MCF 10A (cell line): ENCODE measurements around the gene DGKI. TPM values are rescaled to one million over a fixed set of nuclear protein-coding genes. Genes with fewer than 3 reads are reported as not detected.
"Not testable (repeated sequence)": the region's sequence is repeated elsewhere in the genome, so short reads cannot be mapped to it uniquely, and the experiment has no call there.

Experiments used
- BruUV-seq: library from RNA; stranded (reverse); fragments of 400-500 nt; replicated peaks from 2 replicates; lab custom pipeline; 2021; lab: Mats Ljungman, UMichigan
- CTCF ChIA-PET: fragments of 300-600 bp; sonication (Branson Sonifier 250); formaldehyde crosslinking; extraction: SDS; loops from one replicate; lab custom pipeline; 2021; ENCODE audit warnings: antibody characterized with exemption, inconsistent platforms; lab: Yijun Ruan, JAX
- POLR2A ChIA-PET: fragments of 300-600, 350-650 bp; sonication (Branson Sonifier 250); formaldehyde crosslinking; extraction: SDS; loops from one replicate; lab custom pipeline; 2020; ENCODE audit warnings: antibody characterized with exemption, inconsistent platforms; lab: Yijun Ruan, JAX
- DNase-seq: peaks from one replicate; pipeline ENCODE4 v3.0.0-alpha.2; 2018; ENCODE audit not compliant: unreplicated experiment
- H3K27ac Mint-ChIP-seq: one replicate; pipeline ENCODE4 v1.8.0; 2022; ENCODE audit warnings: mild to moderate bottlenecking, low read depth, mixed read lengths; ENCODE audit not compliant: unreplicated experiment
- H3K27me3 Mint-ChIP-seq: one replicate; pipeline ENCODE4 v1.8.0; 2022; ENCODE audit warnings: mixed read lengths; ENCODE audit not compliant: insufficient read depth, unreplicated experiment
- H3K36me3 Mint-ChIP-seq: one replicate; pipeline ENCODE4 v1.8.0; 2022; ENCODE audit warnings: mild to moderate bottlenecking, moderate library complexity, mixed read lengths; ENCODE audit not compliant: insufficient read depth, unreplicated experiment
- H3K4me1 Mint-ChIP-seq: one replicate; pipeline ENCODE4 v1.8.0; 2022; ENCODE audit warnings: mixed read lengths; ENCODE audit not compliant: insufficient read depth, unreplicated experiment
- H3K4me3 Mint-ChIP-seq: one replicate; pipeline ENCODE4 v1.8.0; 2022; ENCODE audit warnings: mild to moderate bottlenecking, moderate library complexity, mixed read lengths; ENCODE audit not compliant: unreplicated experiment
- H3K9me3 Mint-ChIP-seq: one replicate; pipeline ENCODE4 v1.8.0; 2022; ENCODE audit warnings: mixed read lengths; ENCODE audit not compliant: unreplicated experiment
- intact Hi-C: fragments of 100-400 bp; cut with micrococcal nuclease; formaldehyde crosslinking; loops from 2 replicates; pipeline ENCODE4 v1.14.1; 2022
- total RNA-seq: library from RNA; stranded (reverse); gene quantifications from 2 replicates; pipeline ENCODE4 v1.2.3, GENCODE V29; 2022
- TF ChIP-seq, protein P1 (sequence below): fragments of 200-600 bp; IDR thresholded peaks from one replicate; pipeline ENCODE4 v1.8.0; 2022; ENCODE audit warnings: antibody characterized with exemption, mild to moderate bottlenecking; ENCODE audit not compliant: unreplicated experiment

Gene DGKI
- total RNA-seq, 1 experiment from 2014 or later: 1.4 TPM

DNA sequence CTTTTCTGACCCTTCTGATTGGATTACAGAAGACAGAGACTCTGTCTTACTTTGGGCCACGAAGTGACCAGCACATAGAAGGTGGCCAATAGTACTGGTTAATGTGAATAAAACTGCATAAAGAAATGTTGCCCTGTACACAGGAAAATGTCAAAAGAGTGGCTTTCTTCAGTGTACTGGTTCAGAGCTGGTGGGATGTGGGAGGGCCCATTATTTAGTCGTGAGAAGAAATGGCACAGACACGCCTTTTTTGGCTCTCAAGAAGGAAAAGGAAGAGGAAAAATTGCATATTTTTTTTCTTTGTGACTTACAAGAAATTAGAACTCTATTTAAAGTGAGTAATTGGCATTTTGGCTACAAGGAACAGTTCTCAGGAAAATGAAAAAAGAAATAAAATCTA lies 129.7 kb downstream of the DGKI start:
- CTCF ChIA-PET: interaction anchor here (0.6 kb wide), 2 partner anchors 13 to 131 kb away, joined by 3 read pairs; no protein-coding TSS in a partner anchor
- BruUV-seq: no TSS peak
- Mint-ChIP-seq H3K9me3 (no peaks in the 10 kb centered on the region), H3K27ac (no peak overlapping the region), H3K36me3 (no peaks in the 10 kb centered on the region), H3K4me1 (peaks cover 5% of the 10 kb centered on the region), H3K27me3 (no peaks in the 10 kb centered on the region), H3K4me3 (no peak overlapping the region)
- TF ChIP-seq, protein P1, sequence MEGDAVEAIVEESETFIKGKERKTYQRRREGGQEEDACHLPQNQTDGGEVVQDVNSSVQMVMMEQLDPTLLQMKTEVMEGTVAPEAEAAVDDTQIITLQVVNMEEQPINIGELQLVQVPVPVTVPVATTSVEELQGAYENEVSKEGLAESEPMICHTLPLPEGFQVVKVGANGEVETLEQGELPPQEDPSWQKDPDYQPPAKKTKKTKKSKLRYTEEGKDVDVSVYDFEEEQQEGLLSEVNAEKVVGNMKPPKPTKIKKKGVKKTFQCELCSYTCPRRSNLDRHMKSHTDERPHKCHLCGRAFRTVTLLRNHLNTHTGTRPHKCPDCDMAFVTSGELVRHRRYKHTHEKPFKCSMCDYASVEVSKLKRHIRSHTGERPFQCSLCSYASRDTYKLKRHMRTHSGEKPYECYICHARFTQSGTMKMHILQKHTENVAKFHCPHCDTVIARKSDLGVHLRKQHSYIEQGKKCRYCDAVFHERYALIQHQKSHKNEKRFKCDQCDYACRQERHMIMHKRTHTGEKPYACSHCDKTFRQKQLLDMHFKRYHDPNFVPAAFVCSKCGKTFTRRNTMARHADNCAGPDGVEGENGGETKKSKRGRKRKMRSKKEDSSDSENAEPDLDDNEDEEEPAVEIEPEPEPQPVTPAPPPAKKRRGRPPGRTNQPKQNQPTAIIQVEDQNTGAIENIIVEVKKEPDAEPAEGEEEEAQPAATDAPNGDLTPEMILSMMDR: no peak
- intact Hi-C loops: no loop called here
- no peak for DNase-seq
- POLR2A ChIA-PET: no interaction called here

DNA sequence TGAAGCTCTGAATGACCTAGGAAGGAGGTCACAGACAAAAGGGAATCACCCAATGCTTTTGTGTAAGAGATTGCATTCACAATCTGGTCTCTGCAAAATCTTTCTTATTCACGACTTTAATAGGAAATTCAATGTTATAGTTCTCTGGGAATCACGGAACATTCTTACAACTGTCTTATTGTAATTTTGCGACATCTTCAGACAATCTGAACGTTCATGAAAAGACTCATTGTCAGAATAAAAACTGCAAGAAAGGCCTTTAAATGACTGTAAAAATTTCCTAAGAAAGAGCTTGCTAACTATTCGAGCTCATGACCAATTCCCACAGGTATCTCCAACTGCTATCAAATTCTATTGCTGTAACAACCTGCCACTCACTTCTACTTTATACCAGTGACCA lies 130.7 kb downstream of the DGKI start:
- Mint-ChIP-seq H3K4me1 (peaks cover 5% of the 10 kb centered on the region), H3K27ac (no peak overlapping the region), H3K9me3 (no peaks in the 10 kb centered on the region), H3K36me3 (no peaks in the 10 kb centered on the region), H3K27me3 (no peaks in the 10 kb centered on the region), H3K4me3 (no peak overlapping the region)
- intact Hi-C loops: no loop called here
- TF ChIP-seq, protein P1: no peak
- DNase-seq: no peak
- ChIA-PET POLR2A (no interaction called here), CTCF (no interaction called here)
- BruUV-seq: no TSS peak

DNA sequence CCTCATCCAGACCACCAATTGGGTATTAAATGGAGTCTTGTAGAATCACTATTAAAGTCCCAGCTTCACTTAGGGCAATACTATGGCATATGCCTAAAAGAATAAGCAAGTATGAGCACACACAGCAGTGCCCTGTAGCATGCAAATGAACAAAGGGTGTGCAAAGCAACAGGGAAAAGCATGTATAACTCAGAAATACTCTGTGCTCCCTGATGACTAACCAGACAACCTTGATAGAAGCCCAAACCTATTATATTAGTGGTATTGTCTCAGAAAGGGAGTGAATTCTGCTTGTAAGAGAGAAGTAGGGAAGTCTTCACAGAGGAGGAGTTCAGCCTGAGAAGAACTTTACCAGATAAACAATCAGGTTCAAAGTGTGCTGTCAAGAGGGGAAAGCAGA lies 131.2 kb downstream of the DGKI start:
- H3K27me3 Mint-ChIP-seq: no peaks in the 10 kb centered on the region
- DNase-seq: no peak
- intact Hi-C loops: no loop called here
- TF ChIP-seq, protein P1: no peak
- H3K36me3 Mint-ChIP-seq: no peaks in the 10 kb centered on the region
- ChIA-PET CTCF (no interaction called here), POLR2A (no interaction called here)
- peaks cover 5% of the 10 kb centered on the region for H3K4me1 Mint-ChIP-seq
- H3K27ac Mint-ChIP-seq: no peak overlapping the region
- no peaks in the 10 kb centered on the region for H3K9me3 Mint-ChIP-seq
- BruUV-seq: no TSS peak
- no peak overlapping the region for H3K4me3 Mint-ChIP-seq

DNA sequence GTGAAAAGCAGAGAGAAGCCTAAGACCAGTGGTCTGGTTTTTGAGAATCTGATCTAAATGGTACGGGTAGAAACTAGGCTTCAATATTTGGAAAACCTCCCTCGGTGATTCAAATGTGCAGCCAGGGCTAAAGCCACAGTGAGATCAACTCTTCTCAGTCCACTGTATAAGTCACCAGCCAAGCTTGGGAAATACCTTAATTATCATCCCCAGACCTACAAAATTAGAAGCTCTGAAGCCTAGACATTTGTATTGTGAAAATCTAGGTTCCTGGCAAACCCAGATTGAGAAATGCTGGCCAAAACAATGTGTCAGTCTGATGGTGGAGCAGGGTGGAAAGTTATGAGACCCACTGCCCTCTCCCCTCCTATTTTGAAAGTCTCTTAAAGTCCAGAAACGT lies 131.7 kb downstream of the DGKI start:
- no TSS peak for BruUV-seq
- H3K27ac Mint-ChIP-seq: no peak overlapping the region
- ChIA-PET POLR2A (no interaction called here), CTCF (no interaction called here)
- H3K27me3 Mint-ChIP-seq: no peaks in the 10 kb centered on the region
- H3K4me1 Mint-ChIP-seq: peaks cover 5% of the 10 kb centered on the region
- no peaks in the 10 kb centered on the region for H3K36me3 Mint-ChIP-seq
- intact Hi-C loops: no loop called here
- DNase-seq: no peak
- H3K4me3 Mint-ChIP-seq: no peak overlapping the region
- no peaks in the 10 kb centered on the region for H3K9me3 Mint-ChIP-seq
- TF ChIP-seq, protein P1: no peak

DNA sequence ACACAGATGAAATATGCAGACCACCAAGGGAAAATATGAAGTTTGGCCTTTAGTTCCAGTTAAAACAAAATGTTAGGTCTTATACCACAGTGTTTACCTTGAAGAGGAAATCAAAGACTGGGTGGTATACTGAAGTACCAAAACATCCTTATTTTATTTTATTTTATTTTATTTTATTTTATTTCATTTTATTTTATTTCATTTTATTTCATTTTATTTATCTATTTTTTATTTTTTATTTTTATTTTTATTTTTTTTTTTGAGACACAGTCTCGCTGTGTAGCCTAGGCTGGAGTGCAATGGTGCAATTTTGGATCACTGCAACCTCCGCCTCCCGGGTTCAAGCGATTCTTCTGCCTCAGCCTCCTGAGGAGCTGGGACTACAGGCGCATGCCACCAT lies 140.4 kb downstream of the DGKI start:
- H3K4me1 Mint-ChIP-seq, H3K36me3 Mint-ChIP-seq, H3K27me3 Mint-ChIP-seq, H3K27ac Mint-ChIP-seq, DNase-seq, intact Hi-C loops, CTCF ChIA-PET, BruUV-seq, POLR2A ChIA-PET, H3K4me3 Mint-ChIP-seq: not testable (repeated sequence)
- peaks cover 16% of the 10 kb centered on the region for H3K9me3 Mint-ChIP-seq
